HepG2 (cell line): ENCODE measurements around the gene RBBP8.

Experiments
- CREBL2 ChIP-seq: sonication (generic); formaldehyde crosslinking; IDR thresholded peaks from 2 replicates; pipeline ENCODE4 v1.8.1; 2023; ENCODE audit warnings: missing genetic modification reagents, mild to moderate bottlenecking, borderline replicate concordance
- CTCF ChIP-seq: sonication (generic); formaldehyde crosslinking; IDR thresholded peaks from 2 replicates; pipeline ENCODE4 v1.5.0; 2020; ENCODE audit warnings: mild to moderate bottlenecking, missing genetic modification reagents, moderate library complexity
- HMG20A ChIP-seq: IDR thresholded peaks from 2 replicates; pipeline ENCODE4 v1.6.1; 2016; ENCODE audit warnings: borderline replicate concordance
- MAFK ChIP-seq, 2 experiments: IDR thresholded peaks in 1 of 2; conservative IDR thresholded peaks in 1 of 2; 2 replicates each; pipeline ENCODE4 v1.6.1; 2011; ENCODE audit warnings: improper control_type of control experiment in 2 of 2, low read length in 2 of 2
- YY1 ChIP-seq: IDR thresholded peaks from 2 replicates; pipeline ENCODE4 v1.6.1; 2011; ENCODE audit warnings: low read length, low read depth, moderate library complexity, mild to moderate bottlenecking; ENCODE audit not compliant: insufficient read depth, insufficient replicate concordance

- TF ChIP-seq MAFK (conservative IDR thresholded peaks at IDR 0.05 in 1 of 2, IDR thresholded peaks at IDR 0.05 in 1 of 2; ENCODE audit: low read length in 2 of 2), result no peak
- TF ChIP-seq CREBL2 (CRISPR knock-in tag), result no peak
- TF ChIP-seq CTCF (CRISPR knock-in tag), result no peak
- no peak for TF ChIP-seq YY1
- TF ChIP-seq HMG20A (CRISPR knock-in tag), result no peak
Observed at GRCh38 chr18:23043803-23044376, 110.8 kb downstream of the RBBP8 start.
